ENCODE measurements around the gene TMEM183A. TPM values are rescaled to one million over a fixed set of nuclear protein-coding genes. Genes with fewer than 3 reads are reported as not detected.

TMEM183A gene
- total and polyA plus RNA-seq, 2 donors (not counting 1 experiment from before 2014, with no cell fraction given) = 61.2 to 65.2 TPM

GRCh38 chr1:203028784-203029553 is 21.8 kb downstream of the TMEM183A start:
- Histone ChIP-seq H3K27me3 (replicated peaks in 1 of 4; ENCODE audit: control extremely low read depth in 1 of 4, control insufficient read depth in 3 of 4, insufficient read depth in 4 of 4, low read length in 3 of 4) (peaks cover 0 to 16% (median 7%) of the 10 kb centered on the region in 4 experiments), H3K9me3 (ENCODE audit: control extremely low read depth in 1 of 3, control insufficient read depth in 2 of 3, insufficient read depth in 1 of 3, low read length in 2 of 3) (peaks cover 0 to 7% (median 0%) of the 10 kb centered on the region in 3 donors), H2AFZ (ENCODE audit: insufficient read depth, low read depth, low read length, poor library complexity, severe bottlenecking) (no peak overlapping the region), H3K9ac (ENCODE audit: low read length) (no peak overlapping the region), H3K79me2 (ENCODE audit: control insufficient read depth, insufficient read depth, low read length) (no peaks in the 10 kb centered on the region), H3K4me1 (ENCODE audit: control insufficient read depth in 2 of 2, insufficient read depth in 2 of 2, low read length in 2 of 2) (peaks cover 10 to 16% of the 10 kb centered on the region in 2 donors), H3K36me3 (replicated peaks in 1 of 2; ENCODE audit: control extremely low read depth in 1 of 2, control insufficient read depth in 1 of 2, extremely low read depth in 1 of 2, insufficient read depth in 2 of 2, low read length in 1 of 2) (peaks cover 2 to 7% of the 10 kb centered on the region in 2 experiments), H3K4me2 (replicated peaks; ENCODE audit: low read depth, low read length, poor library complexity, severe bottlenecking) (no peak overlapping the region), H3K4me3 (ENCODE audit: control extremely low read depth in 1 of 5, extremely low read depth in 1 of 5, insufficient read depth in 1 of 5, low read depth in 2 of 5, low read length in 4 of 5) (no peak overlapping the region), H3K27ac (ENCODE audit: low read length in 2 of 2) (no peak overlapping the region), H4K20me1 (ENCODE audit: control insufficient read depth, insufficient read depth, low read length, poor library complexity, severe bottlenecking) (no peaks in the 10 kb centered on the region)
- DNase-seq (no peak), ATAC-seq (ENCODE audit: low read depth) (no peak)
- H3K27me3 Mint-ChIP-seq = peaks cover 7% of the 10 kb centered on the region
- peaks cover 16% of the 10 kb centered on the region for H3K4me1 Mint-ChIP-seq
- H3K27ac Mint-ChIP-seq = no peak overlapping the region
- no peak for TF ChIP-seq EZH2 (IDR thresholded peaks at IDR 0.05; ENCODE audit: borderline replicate concordance, insufficient read depth, low read depth, low read length, poor library complexity, severe bottlenecking)
- TF ChIP-seq CTCF (IDR thresholded peaks at IDR 0.05) = no peak
- ChIA-PET CTCF (interaction anchor here (3.9 kb wide), 1 partner anchor 10 kb away, joined by 28 read pairs; no protein-coding TSS in a partner anchor), POLR2A (no interaction called here)
- intact Hi-C loops (cut with micrococcal nuclease) = loop anchor here (5.0 to 10.0 kb wide), 2 partner anchors 62 to 766 kb away; partner anchors contain the start of genes CYB5R1, ZBED6 and ZC3H11A
- H3K4me3 Mint-ChIP-seq = no peak overlapping the region
- WGBS (ENCODE audit: insufficient coverage) = 85% methylated on average over 13 of the region's 13 CpGs
- H3K9me3 Mint-ChIP-seq (ENCODE audit: insufficient read depth) = no peaks in the 10 kb centered on the region

- TF ChIP-seq EZH2 (IDR thresholded peaks at IDR 0.05; ENCODE audit: borderline replicate concordance, insufficient read depth, low read depth, low read length, poor library complexity, severe bottlenecking) (no peak), CTCF (IDR thresholded peaks at IDR 0.05) (no peak)
- WGBS (ENCODE audit: insufficient coverage) = 100% methylated on average over 5 of the region's 6 CpGs
- peaks cover 0 to 16% (median 8%) of the 10 kb centered on the region in 4 experiments for H3K27me3 ChIP-seq (replicated peaks in 1 of 4; ENCODE audit: control extremely low read depth in 1 of 4, control insufficient read depth in 3 of 4, insufficient read depth in 4 of 4, low read length in 3 of 4)
Measured at GRCh38 chr1:203031467-203031866, 24.3 kb downstream of the TMEM183A start.

More at GRCh38 chr1:203031467-203031866, 24.3 kb downstream of the TMEM183A start:
- intact Hi-C loops (cut with micrococcal nuclease) = no loop called here
- DNase-seq (no peak), ATAC-seq (ENCODE audit: low read depth) (no peak)
- Histone ChIP-seq H3K9me3 (ENCODE audit: control extremely low read depth in 1 of 3, control insufficient read depth in 2 of 3, insufficient read depth in 1 of 3, low read length in 2 of 3) (peaks cover 0 to 3% (median 0%) of the 10 kb centered on the region in 3 donors), H4K20me1 (ENCODE audit: control insufficient read depth, insufficient read depth, low read length, poor library complexity, severe bottlenecking) (no peaks in the 10 kb centered on the region), H3K4me1 (ENCODE audit: control insufficient read depth in 2 of 2, insufficient read depth in 2 of 2, low read length in 2 of 2) (peaks cover 9 to 10% of the 10 kb centered on the region in 2 donors), H3K4me3 (ENCODE audit: control extremely low read depth in 1 of 5, extremely low read depth in 1 of 5, insufficient read depth in 1 of 5, low read depth in 2 of 5, low read length in 4 of 5) (no peak overlapping the region), H3K36me3 (replicated peaks in 1 of 2; ENCODE audit: control extremely low read depth in 1 of 2, control insufficient read depth in 1 of 2, extremely low read depth in 1 of 2, insufficient read depth in 2 of 2, low read length in 1 of 2) (no peaks in the 10 kb centered on the region), H3K4me2 (replicated peaks; ENCODE audit: low read depth, low read length, poor library complexity, severe bottlenecking) (no peak overlapping the region), H3K9ac (ENCODE audit: low read length) (no peak overlapping the region), H3K27ac (ENCODE audit: low read length in 2 of 2) (no peak overlapping the region), H2AFZ (ENCODE audit: insufficient read depth, low read depth, low read length, poor library complexity, severe bottlenecking) (no peak overlapping the region), H3K79me2 (ENCODE audit: control insufficient read depth, insufficient read depth, low read length) (no peaks in the 10 kb centered on the region)
- Mint-ChIP-seq H3K27ac (no peak overlapping the region), H3K4me3 (no peak overlapping the region), H3K4me1 (peaks cover 10% of the 10 kb centered on the region), H3K27me3 (peaks cover 9% of the 10 kb centered on the region), H3K9me3 (ENCODE audit: insufficient read depth) (no peaks in the 10 kb centered on the region)
- POLR2A ChIA-PET = no interaction called here
- CTCF ChIA-PET = interaction anchor here (3.9 kb wide), 1 partner anchor 8 kb away, joined by 28 read pairs; no protein-coding TSS in a partner anchor
